ENCODE data around the gene NOP53.
"Not testable (repeated sequence)": the region's sequence is repeated elsewhere in the genome, so short reads cannot be mapped to it uniquely, and the experiment has no call there.

NOP53 gene

DNA sequence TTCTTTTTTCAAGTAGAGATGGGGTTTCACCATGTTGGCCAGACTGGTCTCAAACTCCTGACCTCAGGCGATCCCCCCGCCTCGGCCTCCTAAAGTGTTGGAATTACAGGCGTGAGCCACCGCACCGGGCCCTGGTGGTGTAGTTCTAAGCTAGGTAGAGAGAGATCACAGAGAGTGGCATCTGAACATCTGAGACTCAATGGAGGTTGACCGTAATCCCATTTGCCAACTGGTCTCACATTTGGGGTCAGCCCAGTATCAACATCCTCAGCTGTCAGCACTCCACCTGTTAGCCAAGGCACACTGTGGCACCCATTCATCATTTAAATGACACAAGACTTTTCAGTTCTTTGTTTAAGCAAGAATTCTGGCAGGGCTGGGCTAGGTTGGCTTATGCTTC, 41.2 kb downstream of the NOP53 start:
- no peak for DNase-seq (ENCODE audit: low read depth)
- no peak overlapping the region for H3K4me3 ChIP-seq (ENCODE audit: control insufficient read depth, low read depth, low read length)
- TF ChIP-seq CTCF (conservative IDR thresholded peaks at IDR 0.05; ENCODE audit: control insufficient read depth, insufficient read depth, low read depth, low read length), result no peak

DNA sequence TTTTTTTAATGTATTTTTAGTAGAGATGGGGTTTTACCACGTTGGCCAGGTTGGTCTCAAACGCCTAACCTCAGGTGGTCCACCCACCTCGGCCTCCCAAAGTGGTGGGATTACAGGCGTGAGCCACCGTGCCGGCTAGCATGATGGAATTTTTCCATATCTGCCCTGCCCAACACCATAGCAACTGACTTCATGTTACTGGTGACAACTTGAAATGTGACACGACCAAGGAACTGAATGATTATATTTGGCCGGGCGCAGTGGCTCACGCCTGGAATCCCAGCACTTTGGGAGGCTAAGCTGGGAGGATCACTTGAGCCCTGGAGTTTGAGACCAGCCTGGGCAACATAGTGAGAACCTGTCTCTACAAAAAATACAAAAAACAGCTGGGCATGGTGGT, 42.0 kb downstream of the NOP53 start:
- not testable (repeated sequence) for DNase-seq (ENCODE audit: low read depth); H3K4me3 ChIP-seq (ENCODE audit: control insufficient read depth, low read depth, low read length)

- not testable (repeated sequence) for H3K4me3 ChIP-seq (ENCODE audit: control insufficient read depth, low read depth, low read length); DNase-seq (ENCODE audit: low read depth)
Observed at GRCh38 chr19:47789811-47790210, 44.5 kb downstream of the NOP53 start.

DNA sequence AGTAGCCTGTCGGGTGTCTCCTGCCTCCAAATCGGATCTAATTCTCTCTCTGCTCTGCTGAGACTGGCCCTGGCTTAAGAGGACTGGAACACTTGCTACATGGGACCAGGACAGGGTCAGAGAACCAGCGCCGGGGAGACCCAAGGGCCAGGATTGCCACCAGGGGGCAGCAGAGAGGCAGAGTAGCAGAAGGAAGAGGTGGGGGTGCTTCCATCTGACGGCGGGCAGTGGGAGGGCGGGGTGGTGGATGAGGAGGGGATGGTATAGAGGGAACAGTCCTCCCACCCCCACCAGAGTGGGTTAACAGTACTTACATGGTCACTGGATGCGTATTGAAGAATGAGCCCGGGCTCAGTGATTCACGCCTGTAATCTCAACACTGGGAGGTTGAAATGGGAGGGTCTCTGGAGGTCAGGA, 45.1 kb downstream of the NOP53 start:
- DNase-seq (ENCODE audit: low read depth), result peak; percentile 61
- peak; percentile 82 for TF ChIP-seq CTCF (conservative IDR thresholded peaks at IDR 0.05; ENCODE audit: control insufficient read depth, insufficient read depth, low read depth, low read length)

GRCh38 chr19:47792616-47793015, 47.3 kb downstream of the NOP53 start:
- TF ChIP-seq CTCF (conservative IDR thresholded peaks at IDR 0.05; ENCODE audit: control insufficient read depth, insufficient read depth, low read depth, low read length), result no peak

More for the DNA sequence above, 45.1 kb downstream of the NOP53 start:
- H3K4me3 ChIP-seq (ENCODE audit: control insufficient read depth, low read depth, low read length), result no peak overlapping the region

DNA sequence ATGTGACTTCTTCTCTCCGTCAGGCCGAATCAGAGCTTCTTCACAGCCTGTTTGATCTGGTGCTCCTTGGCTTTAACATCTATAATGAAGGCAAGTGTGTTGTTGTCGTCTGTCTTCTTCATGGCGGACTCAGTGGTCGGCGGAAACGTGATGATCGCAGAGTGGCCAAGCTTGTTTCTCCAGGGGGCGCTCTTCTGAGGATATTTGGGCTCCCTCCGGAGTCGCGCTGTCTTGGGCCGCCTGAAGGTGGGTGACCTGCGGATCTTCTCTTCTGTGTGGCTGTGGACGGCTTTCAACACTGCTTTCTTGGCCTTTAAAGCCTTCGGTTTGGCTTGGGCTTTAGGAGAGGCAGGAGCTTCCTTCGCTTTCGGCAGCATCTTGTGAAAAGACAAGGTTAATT, 49.2 kb downstream of the NOP53 start:
- TF ChIP-seq CTCF (conservative IDR thresholded peaks at IDR 0.05; ENCODE audit: control insufficient read depth, insufficient read depth, low read depth, low read length), result no peak
- H3K4me3 ChIP-seq (ENCODE audit: control insufficient read depth, low read depth, low read length), result no peak overlapping the region
- DNase-seq (ENCODE audit: low read depth), result no peak

More at GRCh38 chr19:47792616-47793015, 47.3 kb downstream of the NOP53 start:
- no peak for DNase-seq (ENCODE audit: low read depth)
- no peak overlapping the region for H3K4me3 ChIP-seq (ENCODE audit: control insufficient read depth, low read depth, low read length)

- H3K4me3 ChIP-seq (ENCODE audit: control insufficient read depth, low read depth, low read length), result no peak overlapping the region
- no peak for TF ChIP-seq CTCF (conservative IDR thresholded peaks at IDR 0.05; ENCODE audit: control insufficient read depth, insufficient read depth, low read depth, low read length)
- no peak for DNase-seq (ENCODE audit: low read depth)
Observed at GRCh38 chr19:47796785-47797184, 51.4 kb downstream of the NOP53 start.
